Glutamatergic neuron (in vitro differentiated cells): ENCODE results near the gene PIP5KL1. TPM values are rescaled to one million over a fixed set of nuclear protein-coding genes. Genes with fewer than 3 reads are reported as not detected.

Source experiments
- DNase-seq: peaks from one replicate; pipeline ENCODE4 v3.0.0; 2022
- H3K27ac Mint-ChIP-seq: one replicate; pipeline ENCODE4 v1.8.0; 2020; ENCODE audit warnings: mild to moderate bottlenecking, mixed read lengths, inconsistent platforms; ENCODE audit not compliant: unreplicated experiment
- H3K27me3 Mint-ChIP-seq: one replicate; pipeline ENCODE4 v1.8.0; 2020; ENCODE audit warnings: mild to moderate bottlenecking, moderate library complexity, mixed read lengths, inconsistent platforms; ENCODE audit not compliant: unreplicated experiment
- H3K36me3 Mint-ChIP-seq: one replicate; pipeline ENCODE4 v1.8.0; 2020; ENCODE audit warnings: mild to moderate bottlenecking, mixed read lengths, inconsistent platforms; ENCODE audit not compliant: unreplicated experiment
- H3K4me1 Mint-ChIP-seq: one replicate; pipeline ENCODE4 v1.8.0; 2020; ENCODE audit warnings: mild to moderate bottlenecking, low read depth, mixed read lengths, inconsistent platforms; ENCODE audit not compliant: unreplicated experiment
- H3K4me3 Mint-ChIP-seq: one replicate; pipeline ENCODE4 v1.8.0; 2020; ENCODE audit warnings: mild to moderate bottlenecking, mixed read lengths, inconsistent platforms; ENCODE audit not compliant: unreplicated experiment
- H3K9me3 Mint-ChIP-seq: one replicate; pipeline ENCODE4 v1.8.0; 2020; ENCODE audit warnings: mild to moderate bottlenecking, moderate library complexity, mixed read lengths, inconsistent platforms; ENCODE audit not compliant: unreplicated experiment
- total RNA-seq: library from RNA; stranded (reverse); fragmentation: NEBNext Ultra II Directional; extraction: Animal tissue kit (Norgen Biotek cat#: 25700); gene quantifications from one replicate; pipeline ENCODE4 v1.2.1, GENCODE V29; 2021; ENCODE audit not compliant: unreplicated experiment
- TF ChIP-seq, protein P1 (sequence below): fragments of 200-600 bp; sonication (generic); IDR thresholded peaks from one replicate; pipeline ENCODE4 v1.5.0; 2021; ENCODE audit not compliant: partially characterized antibody, unreplicated experiment

PIP5KL1 gene
- total RNA-seq, 1 donor from 2014 or later, result 11.9 TPM

DNA sequence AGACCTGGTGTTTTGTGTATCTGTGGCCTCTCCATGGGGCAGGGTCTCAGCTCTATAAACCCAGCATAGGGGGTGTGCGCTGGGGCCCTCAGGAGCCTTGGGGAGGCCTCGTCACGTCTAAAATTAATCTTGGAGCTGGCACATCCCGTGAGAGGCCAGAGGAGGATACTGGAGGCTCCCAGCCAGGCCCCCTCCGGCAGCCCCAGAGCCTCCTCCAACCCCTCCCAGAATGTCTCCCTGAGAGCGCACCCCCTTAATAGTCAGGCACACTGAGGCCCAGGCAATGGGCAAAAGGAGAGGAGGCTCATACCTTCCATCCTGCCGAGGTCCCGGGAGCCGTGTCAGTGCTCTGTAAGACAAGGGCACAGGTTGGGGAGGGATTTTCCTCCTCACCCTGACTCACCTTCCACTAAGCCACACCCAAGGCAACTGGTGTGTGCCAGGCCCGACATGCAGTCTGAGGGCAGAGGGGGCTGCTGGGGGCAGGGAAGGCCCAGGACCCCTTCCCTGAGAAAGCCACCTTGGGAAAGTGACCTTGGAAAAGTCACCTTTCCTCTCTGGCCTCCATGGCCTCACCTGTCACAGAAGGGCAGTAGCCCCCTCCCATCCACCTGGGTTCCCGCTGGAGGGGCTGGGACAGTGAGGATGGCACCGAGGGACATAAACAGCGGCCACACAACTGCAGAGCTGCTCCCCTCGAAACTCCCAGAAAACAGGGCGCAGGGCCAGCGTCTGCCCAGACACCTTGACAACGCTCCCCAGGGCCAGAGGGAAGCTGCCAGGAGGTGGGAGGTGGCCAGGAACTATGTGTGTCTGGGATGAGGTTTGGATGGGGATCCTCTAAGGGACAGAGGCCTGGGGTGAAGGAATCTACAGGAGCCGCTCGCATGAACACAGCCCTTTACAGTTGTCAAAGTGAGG lies 56.0 kb downstream of the PIP5KL1 start:
- Mint-ChIP-seq H3K9me3 (peaks cover 2% of the 10 kb centered on the region), H3K4me1 (peaks cover 4% of the 10 kb centered on the region), H3K36me3 (peaks cover 4% of the 10 kb centered on the region), H3K27me3 (peaks cover 13% of the 10 kb centered on the region), H3K4me3 (peak overlapping the region; percentile 34), H3K27ac (no peak overlapping the region)
- no peak for DNase-seq
- TF ChIP-seq, protein P1, sequence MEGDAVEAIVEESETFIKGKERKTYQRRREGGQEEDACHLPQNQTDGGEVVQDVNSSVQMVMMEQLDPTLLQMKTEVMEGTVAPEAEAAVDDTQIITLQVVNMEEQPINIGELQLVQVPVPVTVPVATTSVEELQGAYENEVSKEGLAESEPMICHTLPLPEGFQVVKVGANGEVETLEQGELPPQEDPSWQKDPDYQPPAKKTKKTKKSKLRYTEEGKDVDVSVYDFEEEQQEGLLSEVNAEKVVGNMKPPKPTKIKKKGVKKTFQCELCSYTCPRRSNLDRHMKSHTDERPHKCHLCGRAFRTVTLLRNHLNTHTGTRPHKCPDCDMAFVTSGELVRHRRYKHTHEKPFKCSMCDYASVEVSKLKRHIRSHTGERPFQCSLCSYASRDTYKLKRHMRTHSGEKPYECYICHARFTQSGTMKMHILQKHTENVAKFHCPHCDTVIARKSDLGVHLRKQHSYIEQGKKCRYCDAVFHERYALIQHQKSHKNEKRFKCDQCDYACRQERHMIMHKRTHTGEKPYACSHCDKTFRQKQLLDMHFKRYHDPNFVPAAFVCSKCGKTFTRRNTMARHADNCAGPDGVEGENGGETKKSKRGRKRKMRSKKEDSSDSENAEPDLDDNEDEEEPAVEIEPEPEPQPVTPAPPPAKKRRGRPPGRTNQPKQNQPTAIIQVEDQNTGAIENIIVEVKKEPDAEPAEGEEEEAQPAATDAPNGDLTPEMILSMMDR, result no peak

DNA sequence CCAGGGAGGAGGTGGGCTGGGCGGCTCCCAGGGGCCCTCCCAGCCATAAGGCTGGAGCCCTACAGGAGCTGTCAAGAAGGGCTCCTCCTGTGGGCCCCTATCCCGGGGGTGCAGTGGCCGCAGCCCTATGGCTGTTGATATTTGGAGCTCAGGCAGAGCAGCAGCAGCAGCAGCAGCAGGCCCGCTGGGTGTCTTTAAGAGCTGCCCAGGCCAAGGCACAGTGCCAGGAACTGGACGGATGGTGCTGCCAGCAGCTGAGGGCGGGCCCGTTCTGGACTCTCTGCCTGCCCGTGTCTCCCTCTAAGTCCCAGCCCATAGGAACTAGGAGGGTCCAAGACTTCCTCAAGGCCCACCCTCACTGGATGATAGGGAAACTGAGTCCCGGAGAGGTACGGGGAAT lies 56.7 kb downstream of the PIP5KL1 start:
- peaks cover 2% of the 10 kb centered on the region for H3K9me3 Mint-ChIP-seq
- no peak overlapping the region for H3K4me3 Mint-ChIP-seq
- H3K27ac Mint-ChIP-seq, result no peak overlapping the region
- DNase-seq, result no peak
- H3K27me3 Mint-ChIP-seq, result peaks cover 12% of the 10 kb centered on the region
- TF ChIP-seq, protein P1, result no peak
- H3K4me1 Mint-ChIP-seq, result peaks cover 4% of the 10 kb centered on the region
- H3K36me3 Mint-ChIP-seq, result peaks cover 4% of the 10 kb centered on the region

DNA sequence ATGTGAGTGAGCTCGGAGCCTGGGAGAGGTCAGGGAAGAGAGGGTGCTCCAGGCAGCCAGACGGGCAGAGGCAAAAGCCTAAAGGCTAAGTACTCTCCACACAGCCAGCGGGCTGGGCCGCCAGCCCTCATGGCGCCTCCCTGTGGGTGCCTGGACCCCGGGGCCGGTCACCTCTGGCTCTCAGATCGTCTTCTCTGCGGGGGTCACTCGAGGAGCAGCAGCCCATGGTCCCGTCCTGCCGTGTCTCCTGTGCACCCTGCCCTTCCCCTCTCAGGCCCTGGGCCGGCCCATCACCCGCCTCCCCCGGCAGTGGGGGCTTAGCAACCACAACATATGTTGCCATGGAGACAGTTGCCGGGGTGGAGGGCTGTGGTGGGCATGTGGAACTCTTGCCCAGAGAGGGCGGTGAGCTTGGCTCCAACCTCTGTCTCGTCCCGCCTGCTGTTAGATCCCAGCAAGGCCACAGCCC lies 57.3 kb downstream of the PIP5KL1 start:
- peaks cover 4% of the 10 kb centered on the region for H3K4me1 Mint-ChIP-seq
- peak; percentile 41 for DNase-seq
- peaks cover 4% of the 10 kb centered on the region for H3K36me3 Mint-ChIP-seq
- H3K27me3 Mint-ChIP-seq, result peaks cover 11% of the 10 kb centered on the region
- no peak overlapping the region for H3K4me3 Mint-ChIP-seq
- H3K9me3 Mint-ChIP-seq, result peaks cover 2% of the 10 kb centered on the region
- no peak overlapping the region for H3K27ac Mint-ChIP-seq
- TF ChIP-seq, protein P1, result no peak

DNA sequence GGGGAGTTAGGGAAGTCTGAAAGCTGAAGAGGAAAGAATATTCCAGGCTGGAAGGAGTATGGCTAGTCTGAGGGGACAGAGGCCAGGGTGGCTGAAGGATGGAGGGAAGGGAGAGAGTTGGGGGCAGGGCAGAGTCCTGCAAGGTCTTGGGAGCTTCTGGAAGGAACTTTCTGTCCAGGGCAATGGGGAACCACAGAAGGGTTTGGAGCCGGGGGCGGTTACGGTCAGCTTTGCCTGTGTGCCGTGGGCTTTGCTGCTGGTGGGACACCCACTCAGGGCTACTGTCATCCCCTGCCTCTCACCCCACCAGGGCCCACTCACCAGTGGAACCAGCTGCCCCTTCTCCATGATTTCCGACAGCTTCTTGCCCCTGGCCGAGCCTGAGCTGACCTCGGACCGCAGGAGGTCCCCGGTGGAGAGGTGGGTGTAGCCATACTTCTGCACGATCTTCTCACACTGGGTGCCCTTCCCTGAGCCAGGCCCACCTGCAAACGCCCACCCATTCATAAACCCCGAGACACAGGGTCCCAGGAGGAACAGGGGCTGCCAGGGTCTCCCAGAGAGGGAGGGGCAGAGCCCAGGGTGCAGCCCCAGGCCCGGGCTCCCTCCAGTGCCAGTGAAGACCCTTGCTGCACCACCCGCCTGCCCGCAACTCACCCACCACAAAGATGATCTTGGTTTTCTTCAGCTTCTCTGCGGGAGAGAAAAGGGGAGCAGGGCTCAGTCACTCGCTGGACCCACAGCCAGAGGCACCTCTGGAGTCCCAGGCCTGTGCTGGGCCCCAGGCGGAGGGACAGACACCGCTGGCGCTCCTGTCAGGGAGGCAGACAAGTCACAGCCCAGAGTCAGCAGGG lies 58.0 kb downstream of the PIP5KL1 start:
- H3K4me3 Mint-ChIP-seq, result no peak overlapping the region
- peaks cover 10% of the 10 kb centered on the region for H3K27me3 Mint-ChIP-seq
- DNase-seq, result no peak
- peaks cover 4% of the 10 kb centered on the region for H3K4me1 Mint-ChIP-seq
- H3K27ac Mint-ChIP-seq, result no peak overlapping the region
- H3K9me3 Mint-ChIP-seq, result peaks cover 2% of the 10 kb centered on the region
- H3K36me3 Mint-ChIP-seq, result peaks cover 4% of the 10 kb centered on the region
- TF ChIP-seq, protein P1, result no peak
